KMS-11 (cell line): ENCODE data around the gene USP34.

ENCODE experiments used
- H2AFZ ChIP-seq: fragments of 200-600 bp; sonication (generic); 2 replicates; pipeline ENCODE4 v1.6.1; 2016; ENCODE audit warnings: antibody characterized with exemption, mixed run types, low read depth
- H3K27ac ChIP-seq: fragments of 200-600 bp; sonication (generic); 2 replicates; pipeline ENCODE4 v1.6.1; 2016; ENCODE audit warnings: mild to moderate bottlenecking, mixed run types
- H3K27me3 ChIP-seq: fragments of 200-600 bp; sonication (generic); 2 replicates; pipeline ENCODE4 v1.6.1; 2017; ENCODE audit warnings: mild to moderate bottlenecking, low read depth, mixed run types, moderate library complexity; ENCODE audit not compliant: insufficient read depth
- H3K36me3 ChIP-seq: fragments of 200-600 bp; sonication (generic); 2 replicates; pipeline ENCODE4 v1.6.1; 2017; ENCODE audit warnings: mild to moderate bottlenecking, mixed run types; ENCODE audit not compliant: insufficient read depth
- H3K4me1 ChIP-seq: fragments of 200-600 bp; sonication (generic); 2 replicates; pipeline ENCODE4 v1.6.1; 2016; ENCODE audit warnings: mild to moderate bottlenecking, low read depth, mixed run types; ENCODE audit not compliant: poor library complexity, severe bottlenecking
- H3K4me2 ChIP-seq: fragments of 200-600 bp; sonication (generic); 2 replicates; pipeline ENCODE4 v1.7.0; 2016; ENCODE audit warnings: mild to moderate bottlenecking, mixed run types
- H3K4me3 ChIP-seq: fragments of 200-600 bp; sonication (generic); IDR thresholded peaks from 2 replicates; pipeline ENCODE4 v1.6.1; 2017; ENCODE audit warnings: low read depth, low read length, mixed read lengths; ENCODE audit not compliant: insufficient read depth
- H3K79me2 ChIP-seq: fragments of 200-600 bp; sonication (generic); 2 replicates; pipeline ENCODE4 v1.6.1; 2016; ENCODE audit warnings: low read depth, mixed run types; ENCODE audit not compliant: insufficient read depth
- H3K9ac ChIP-seq: fragments of 200-600 bp; sonication (generic); 2 replicates; pipeline ENCODE4 v1.6.1; 2016; ENCODE audit warnings: mild to moderate bottlenecking, mixed run types
- H4K20me1 ChIP-seq: fragments of 200-600 bp; sonication (generic); 2 replicates; pipeline ENCODE4 v1.6.1; 2016; ENCODE audit warnings: mild to moderate bottlenecking, mixed run types; ENCODE audit not compliant: insufficient read depth
- TF ChIP-seq, protein P1 (sequence below): fragments of 200-600 bp; sonication (generic); conservative IDR thresholded peaks from 2 replicates; pipeline ENCODE4 v1.6.1; 2017; ENCODE audit warnings: low read depth, mild to moderate bottlenecking, antibody characterized with exemption, low read length, moderate library complexity, mixed read lengths

Gene USP34

DNA sequence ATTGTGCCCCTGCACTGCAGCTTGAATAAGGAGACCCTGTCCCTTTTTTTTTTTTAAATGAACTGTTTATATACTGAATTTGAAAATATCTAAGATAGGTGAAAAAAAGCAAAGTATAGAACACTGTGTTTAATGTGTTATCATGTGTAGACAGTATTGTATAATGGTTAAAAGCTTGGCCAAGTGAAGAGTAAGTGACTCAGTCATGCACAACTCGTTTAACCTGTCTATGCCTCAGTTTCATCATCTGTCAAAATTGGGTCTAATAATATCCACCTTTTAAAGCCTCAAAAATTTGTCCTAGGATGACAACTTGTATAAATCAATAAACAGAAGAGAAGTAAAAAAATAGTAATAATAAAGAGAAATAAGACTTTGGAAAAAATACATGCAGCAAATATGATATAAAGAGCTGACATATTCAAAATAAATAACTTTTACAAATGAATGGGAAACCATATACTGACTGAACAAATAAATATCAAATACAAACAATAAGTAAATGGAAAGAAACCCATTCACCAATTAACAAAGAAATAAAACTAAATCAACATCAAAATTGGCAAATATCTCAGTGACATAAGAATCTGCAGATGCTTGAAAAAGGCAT is 195.2 kb downstream of the USP34 start:
- Histone ChIP-seq H3K79me2 (no peaks in the 10 kb centered on the region), H4K20me1 (no peaks in the 10 kb centered on the region), H3K27ac (no peak overlapping the region), H2AFZ (no peak overlapping the region), H3K4me3 (no peak overlapping the region), H3K4me1 (peaks cover 10% of the 10 kb centered on the region), H3K4me2 (no peak overlapping the region), H3K9ac (no peak overlapping the region), H3K36me3 (no peaks in the 10 kb centered on the region), H3K27me3 (no peaks in the 10 kb centered on the region)
- TF ChIP-seq, protein P1, sequence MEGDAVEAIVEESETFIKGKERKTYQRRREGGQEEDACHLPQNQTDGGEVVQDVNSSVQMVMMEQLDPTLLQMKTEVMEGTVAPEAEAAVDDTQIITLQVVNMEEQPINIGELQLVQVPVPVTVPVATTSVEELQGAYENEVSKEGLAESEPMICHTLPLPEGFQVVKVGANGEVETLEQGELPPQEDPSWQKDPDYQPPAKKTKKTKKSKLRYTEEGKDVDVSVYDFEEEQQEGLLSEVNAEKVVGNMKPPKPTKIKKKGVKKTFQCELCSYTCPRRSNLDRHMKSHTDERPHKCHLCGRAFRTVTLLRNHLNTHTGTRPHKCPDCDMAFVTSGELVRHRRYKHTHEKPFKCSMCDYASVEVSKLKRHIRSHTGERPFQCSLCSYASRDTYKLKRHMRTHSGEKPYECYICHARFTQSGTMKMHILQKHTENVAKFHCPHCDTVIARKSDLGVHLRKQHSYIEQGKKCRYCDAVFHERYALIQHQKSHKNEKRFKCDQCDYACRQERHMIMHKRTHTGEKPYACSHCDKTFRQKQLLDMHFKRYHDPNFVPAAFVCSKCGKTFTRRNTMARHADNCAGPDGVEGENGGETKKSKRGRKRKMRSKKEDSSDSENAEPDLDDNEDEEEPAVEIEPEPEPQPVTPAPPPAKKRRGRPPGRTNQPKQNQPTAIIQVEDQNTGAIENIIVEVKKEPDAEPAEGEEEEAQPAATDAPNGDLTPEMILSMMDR, result no peak

DNA sequence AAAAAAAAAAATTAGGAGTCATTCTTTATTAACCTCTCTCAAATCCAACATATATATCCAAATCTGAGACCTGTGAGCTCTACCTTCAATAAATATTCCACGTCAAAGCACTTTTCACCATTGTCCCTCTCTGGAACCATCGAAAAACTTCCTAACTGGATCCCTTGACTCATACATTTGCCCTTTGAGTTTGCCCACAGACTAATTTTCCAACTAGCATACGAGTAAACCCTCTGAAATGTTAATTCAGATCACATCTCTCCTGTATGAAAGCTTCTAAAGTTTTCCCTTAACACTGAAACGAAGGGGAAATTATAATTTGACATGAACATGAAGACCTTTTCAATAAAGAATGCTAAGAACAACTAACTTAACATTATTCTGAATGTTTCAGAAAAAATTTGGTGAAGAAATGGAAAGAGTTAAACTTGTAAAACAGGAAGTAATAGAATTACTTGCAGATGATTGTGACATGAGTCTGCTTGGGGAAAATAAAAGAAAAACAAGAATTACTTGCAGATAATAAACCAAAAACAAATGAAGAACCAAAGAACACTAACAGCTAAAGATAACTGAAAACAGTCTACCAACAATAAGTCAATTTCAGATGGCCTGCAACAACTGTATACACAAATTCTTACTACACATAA is 198.3 kb downstream of the USP34 start:
- no peak overlapping the region for H3K4me2 ChIP-seq
- H3K36me3 ChIP-seq, result no peaks in the 10 kb centered on the region
- no peak overlapping the region for H3K9ac ChIP-seq
- no peaks in the 10 kb centered on the region for H3K27me3 ChIP-seq
- no peaks in the 10 kb centered on the region for H3K79me2 ChIP-seq
- H2AFZ ChIP-seq, result no peak overlapping the region
- H4K20me1 ChIP-seq, result no peaks in the 10 kb centered on the region
- no peak overlapping the region for H3K27ac ChIP-seq
- peaks cover 10% of the 10 kb centered on the region for H3K4me1 ChIP-seq
- TF ChIP-seq, protein P1, result no peak
- H3K4me3 ChIP-seq, result no peak overlapping the region

DNA sequence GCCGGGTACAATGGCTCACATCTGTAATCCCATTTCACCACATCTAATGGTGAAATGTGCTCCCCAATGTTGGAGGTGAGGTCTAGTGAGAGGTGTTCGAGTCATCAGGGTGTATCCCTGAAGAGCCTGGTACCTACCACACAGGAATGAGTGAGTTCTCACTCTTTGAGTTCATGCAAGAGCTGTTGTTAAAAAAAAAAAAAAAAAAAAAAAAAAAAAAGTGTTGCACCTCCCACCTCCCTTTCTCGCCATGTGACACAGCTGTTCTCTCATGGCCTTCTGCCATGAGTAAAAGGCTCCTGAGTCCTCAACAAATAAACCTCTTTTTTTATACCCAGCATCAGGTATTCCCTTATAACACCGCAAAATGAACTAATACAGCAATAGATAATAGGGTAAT is 202.6 kb downstream of the USP34 start:
- H3K4me3 ChIP-seq, result no peak overlapping the region

DNA sequence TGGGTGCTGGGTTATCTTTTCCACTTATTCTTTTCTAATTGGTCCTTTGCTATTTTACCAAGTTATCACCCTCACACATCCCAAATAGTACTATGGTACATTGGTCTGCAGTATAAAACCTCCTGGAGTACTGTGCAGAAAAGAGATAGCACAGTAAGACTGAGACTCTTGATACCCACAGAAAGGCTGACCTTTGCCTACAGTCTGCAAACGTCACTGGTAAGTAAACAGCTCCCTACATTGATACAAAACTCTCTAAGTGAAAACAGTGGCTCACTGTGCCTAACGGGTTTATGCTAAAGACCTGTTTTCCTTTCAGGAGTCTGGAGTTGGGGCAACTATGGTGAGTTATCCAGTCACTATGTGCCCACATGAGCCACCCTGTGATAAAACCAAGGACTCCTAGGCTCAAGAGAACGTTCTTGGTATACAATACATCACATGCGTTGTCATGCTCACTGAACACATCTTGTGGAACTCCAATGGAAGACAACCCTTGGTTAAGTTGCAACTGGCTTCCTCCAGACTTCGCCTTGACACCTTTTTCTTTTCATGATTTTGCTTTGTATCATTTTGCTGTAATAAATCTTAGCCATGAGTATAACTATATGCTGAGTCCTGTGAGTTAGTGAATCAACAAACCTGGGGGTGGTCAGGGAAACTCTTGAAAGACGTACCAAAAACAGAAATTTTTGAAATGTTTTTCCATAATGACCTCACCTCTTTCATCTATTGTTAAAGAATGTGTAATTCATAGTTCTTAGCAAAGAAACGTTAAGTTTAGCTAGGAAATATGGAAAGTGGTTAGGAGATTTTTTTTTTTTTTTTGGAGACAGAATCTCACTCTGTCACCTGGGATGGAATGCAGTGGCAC is 204.0 kb downstream of the USP34 start:
- Histone ChIP-seq H2AFZ (no peak overlapping the region), H3K27ac (no peak overlapping the region), H3K4me2 (no peak overlapping the region), H3K4me3 (no peak overlapping the region), H3K36me3 (no peaks in the 10 kb centered on the region), H3K9ac (no peak overlapping the region), H3K27me3 (no peaks in the 10 kb centered on the region), H3K79me2 (no peaks in the 10 kb centered on the region), H3K4me1 (no peaks in the 10 kb centered on the region), H4K20me1 (no peaks in the 10 kb centered on the region)
- TF ChIP-seq, protein P1, result no peak

More for the DNA sequence above, 202.6 kb downstream of the USP34 start:
- Histone ChIP-seq H3K27me3 (no peaks in the 10 kb centered on the region), H3K4me2 (no peak overlapping the region), H3K36me3 (no peaks in the 10 kb centered on the region), H3K4me1 (no peaks in the 10 kb centered on the region), H3K79me2 (no peaks in the 10 kb centered on the region), H2AFZ (no peak overlapping the region), H4K20me1 (no peaks in the 10 kb centered on the region), H3K27ac (no peak overlapping the region), H3K9ac (no peak overlapping the region)
- TF ChIP-seq, protein P1, result no peak
